ENCODE results near the gene TRIM38.
"Not testable (repeated sequence)": the region's sequence is repeated elsewhere in the genome, so short reads cannot be mapped to it uniquely, and the experiment has no call there.

TRIM38 gene

GRCh38 chr6:25962149-25963127, at the start of gene TRIM38:
Gene TRIM38, plus strand, starts transcription at chr6:25962802. Its CDS starts 3,721 bp downstream, at chr6:25966523.
- DNase-seq (ENCODE audit: low read depth) = peak; percentile 75

DNA sequence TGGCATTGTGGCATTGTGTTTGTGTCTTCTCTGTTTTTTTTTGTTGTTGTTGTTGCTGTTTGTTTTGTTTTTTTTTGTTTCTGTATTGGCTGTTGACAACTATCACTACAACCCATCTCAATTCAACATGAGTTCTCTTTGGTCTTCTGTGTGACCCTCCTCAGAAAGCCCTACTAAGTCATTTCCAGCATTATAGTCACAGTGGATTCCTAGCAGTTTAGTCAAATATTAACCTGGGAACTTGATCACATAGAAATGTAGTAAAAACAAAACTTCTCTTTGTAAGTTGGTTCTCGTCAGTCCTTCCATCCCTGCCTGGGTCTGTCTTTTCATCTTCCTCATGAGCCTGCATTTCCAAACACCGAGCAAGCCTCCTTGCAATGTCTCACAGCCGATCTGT, 48.9 kb upstream of the TRIM38 start:
- DNase-seq (ENCODE audit: low read depth) = no peak

- DNase-seq (ENCODE audit: low read depth) = no peak
These were observed 46.3 kb upstream of the TRIM38 start for GRCh38 chr6:25916330-25916729.

- DNase-seq (ENCODE audit: low read depth) = no peak
These were observed 45.7 kb upstream of the TRIM38 start for GRCh38 chr6:25916789-25917490.

DNA sequence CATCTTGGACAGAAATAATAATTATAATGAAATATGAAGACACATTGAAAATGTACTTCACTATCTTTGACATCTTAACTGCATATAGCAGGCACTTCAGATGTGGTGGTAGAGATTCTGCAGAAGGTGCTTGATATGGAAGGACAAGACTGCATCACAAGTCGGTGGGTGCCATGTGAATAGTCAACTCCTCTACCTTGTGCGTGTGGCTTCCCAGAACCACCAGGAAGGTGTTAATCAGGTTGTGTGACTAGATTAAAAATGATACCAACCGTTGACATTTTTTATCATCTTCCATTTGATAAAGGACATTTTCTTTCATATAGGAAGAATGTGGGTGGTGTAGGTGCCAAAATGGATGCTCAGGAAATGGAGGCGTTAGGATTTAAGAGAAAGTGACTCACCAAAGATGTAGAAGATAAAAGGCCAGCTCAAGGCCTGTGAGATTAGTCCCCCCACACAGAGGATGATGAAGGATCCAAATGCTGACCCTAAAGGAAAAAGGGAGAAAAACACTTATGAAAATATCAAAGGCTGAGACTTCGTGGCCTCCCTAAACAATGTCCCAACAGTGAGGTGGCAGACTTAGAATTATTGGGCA, 44.4 kb upstream of the TRIM38 start:
- no peak for DNase-seq (ENCODE audit: low read depth)

GRCh38 chr6:25919657-25920056, 42.9 kb upstream of the TRIM38 start:
- no peak for DNase-seq (ENCODE audit: low read depth)

DNA sequence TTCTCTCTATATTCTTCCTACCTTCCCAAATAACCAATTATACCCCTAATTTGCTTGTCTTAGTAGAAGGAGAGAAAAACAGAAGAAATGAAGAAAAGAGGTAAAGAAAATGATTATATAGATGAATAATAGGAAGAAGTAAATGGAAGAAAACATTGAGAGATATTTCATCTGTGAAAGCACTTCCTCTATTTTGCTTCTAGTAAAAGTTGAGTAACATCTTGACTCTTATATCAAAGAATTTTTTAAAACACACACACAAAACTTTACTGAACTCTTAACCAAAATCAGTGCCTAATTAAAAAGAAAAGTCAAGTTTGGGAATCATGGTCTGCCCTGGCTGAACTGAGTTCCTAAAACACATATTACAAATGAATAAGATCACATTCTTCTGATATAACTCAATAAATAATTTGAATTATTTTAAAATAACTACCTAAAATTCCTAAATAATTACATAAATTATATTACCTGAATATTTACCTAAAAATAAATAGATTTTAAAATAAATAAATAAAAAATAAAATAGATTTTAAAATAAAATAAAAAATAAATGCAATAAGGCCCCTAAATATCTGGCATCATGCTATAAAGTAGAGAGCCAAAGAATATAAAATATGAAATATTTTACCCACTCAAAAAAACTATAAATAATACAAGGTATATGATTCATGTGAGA, 40.9 kb upstream of the TRIM38 start:
- DNase-seq (ENCODE audit: low read depth) = no peak

DNA sequence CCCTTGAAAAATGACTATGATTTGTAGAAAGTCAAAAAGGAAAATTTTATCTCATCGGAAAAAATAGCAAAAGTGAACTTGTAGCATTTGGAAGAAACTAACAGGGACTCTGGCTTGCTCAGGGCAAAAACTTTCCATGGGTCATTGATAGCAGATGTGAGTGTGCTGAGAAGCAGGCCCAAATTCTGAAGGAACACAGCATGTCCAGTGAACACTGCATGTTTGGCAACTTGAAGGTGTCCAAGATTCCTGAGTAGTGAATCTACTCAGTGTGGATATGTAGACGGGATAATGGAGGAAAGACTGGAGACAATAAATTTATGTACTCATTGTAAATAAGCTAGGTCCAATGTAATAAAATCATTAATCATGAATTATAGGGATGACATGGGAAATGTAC, 40.3 kb upstream of the TRIM38 start:
- DNase-seq (ENCODE audit: low read depth) = no peak

GRCh38 chr6:25925876-25926275, 36.7 kb upstream of the TRIM38 start:
- no peak for DNase-seq (ENCODE audit: low read depth)

DNA sequence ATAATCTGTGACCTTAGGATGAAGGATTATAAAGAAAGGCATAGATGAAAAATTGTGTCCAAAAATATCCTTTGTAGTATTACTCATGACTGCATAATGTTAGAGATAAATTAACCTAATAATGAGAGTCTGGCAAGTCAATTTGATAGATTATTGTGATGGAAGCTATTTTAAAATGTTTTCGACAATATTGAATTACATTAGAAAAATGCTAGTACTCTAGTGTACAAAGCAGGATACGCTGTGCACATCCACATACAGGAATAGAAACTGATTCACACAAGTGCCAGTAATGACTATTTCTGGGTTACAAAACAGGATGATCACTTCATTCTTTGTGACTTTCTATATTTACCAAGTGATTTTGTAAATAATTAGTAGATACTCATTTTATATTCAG, 35.4 kb upstream of the TRIM38 start:
- no peak for DNase-seq (ENCODE audit: low read depth)

DNA sequence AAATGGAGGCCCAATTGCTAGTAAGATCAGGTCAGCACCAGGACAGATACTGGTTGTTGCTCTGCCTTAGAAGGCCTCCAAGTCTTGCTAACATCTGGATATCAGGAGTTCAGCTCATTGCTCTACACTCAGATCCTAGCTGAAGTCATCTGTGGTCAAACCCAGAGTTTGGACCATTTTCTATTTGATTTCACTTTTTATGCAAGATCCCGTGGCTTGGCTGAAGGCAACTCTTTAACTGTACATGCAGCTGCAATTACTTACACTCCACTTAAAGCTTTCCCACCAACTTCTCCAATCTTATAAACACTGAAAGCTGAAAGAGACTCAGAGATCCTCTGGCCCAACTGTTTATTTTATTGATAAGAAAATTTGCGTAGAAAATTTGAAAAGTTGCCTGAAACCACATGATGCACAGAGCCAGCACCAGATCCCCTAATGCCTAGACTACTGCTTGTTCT, 34.8 kb upstream of the TRIM38 start:
- no peak for DNase-seq (ENCODE audit: low read depth)

DNA sequence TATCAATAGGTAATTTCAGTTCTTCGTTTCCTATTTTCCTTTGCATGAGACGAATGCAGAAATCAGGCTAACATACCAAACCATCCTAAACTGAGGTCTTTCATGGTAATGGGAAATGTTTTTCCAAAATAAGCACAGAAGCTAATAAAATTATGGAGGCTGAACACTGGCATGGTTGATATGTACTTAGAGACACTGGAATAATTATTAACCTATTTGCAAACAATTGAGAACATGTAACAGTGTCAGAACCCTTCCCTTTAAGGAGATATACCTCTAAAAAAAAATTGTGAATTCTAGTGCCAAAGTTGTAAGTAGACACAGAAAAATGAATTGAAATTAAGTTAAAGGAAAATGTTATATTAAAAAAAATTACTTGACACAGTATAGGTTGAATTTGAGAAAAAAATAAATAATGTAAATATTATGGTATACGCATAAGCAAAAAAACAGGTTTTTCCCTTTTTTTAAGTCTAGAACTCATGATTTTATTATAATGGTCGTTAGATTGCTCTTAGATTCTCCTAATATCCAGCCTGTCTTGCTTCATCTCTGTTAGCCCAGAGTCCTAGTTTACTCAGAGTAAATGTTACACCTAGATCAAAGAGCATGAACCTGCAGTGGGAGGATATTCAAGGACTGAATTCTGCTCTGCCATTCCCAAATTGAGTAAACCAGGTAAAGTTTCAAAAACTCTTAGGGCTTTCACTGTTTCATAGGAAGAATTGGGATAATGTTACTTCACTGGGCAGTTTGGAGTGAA, 33.9 kb upstream of the TRIM38 start:
- no peak for DNase-seq (ENCODE audit: low read depth)

DNA sequence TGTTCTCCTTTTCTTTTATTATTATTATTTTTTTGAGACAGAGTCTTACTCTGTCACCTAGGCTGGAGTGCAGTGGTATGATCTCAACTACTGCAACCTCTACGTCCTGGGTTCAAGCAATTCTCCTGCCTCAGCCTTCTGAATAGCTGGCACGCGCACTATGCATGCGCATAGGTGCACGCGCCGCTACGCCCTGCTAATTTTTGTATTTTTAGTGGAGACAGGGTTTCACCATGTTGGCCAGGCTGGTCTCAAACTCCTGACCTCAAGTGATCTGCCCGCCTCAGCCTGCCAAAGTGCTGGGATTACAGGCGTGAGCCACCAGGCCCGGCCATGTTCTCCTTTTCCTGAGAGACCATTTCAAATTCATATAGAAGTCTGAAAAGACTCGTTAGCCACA, 32.8 kb upstream of the TRIM38 start:
- not testable (repeated sequence) for DNase-seq (ENCODE audit: low read depth)

DNA sequence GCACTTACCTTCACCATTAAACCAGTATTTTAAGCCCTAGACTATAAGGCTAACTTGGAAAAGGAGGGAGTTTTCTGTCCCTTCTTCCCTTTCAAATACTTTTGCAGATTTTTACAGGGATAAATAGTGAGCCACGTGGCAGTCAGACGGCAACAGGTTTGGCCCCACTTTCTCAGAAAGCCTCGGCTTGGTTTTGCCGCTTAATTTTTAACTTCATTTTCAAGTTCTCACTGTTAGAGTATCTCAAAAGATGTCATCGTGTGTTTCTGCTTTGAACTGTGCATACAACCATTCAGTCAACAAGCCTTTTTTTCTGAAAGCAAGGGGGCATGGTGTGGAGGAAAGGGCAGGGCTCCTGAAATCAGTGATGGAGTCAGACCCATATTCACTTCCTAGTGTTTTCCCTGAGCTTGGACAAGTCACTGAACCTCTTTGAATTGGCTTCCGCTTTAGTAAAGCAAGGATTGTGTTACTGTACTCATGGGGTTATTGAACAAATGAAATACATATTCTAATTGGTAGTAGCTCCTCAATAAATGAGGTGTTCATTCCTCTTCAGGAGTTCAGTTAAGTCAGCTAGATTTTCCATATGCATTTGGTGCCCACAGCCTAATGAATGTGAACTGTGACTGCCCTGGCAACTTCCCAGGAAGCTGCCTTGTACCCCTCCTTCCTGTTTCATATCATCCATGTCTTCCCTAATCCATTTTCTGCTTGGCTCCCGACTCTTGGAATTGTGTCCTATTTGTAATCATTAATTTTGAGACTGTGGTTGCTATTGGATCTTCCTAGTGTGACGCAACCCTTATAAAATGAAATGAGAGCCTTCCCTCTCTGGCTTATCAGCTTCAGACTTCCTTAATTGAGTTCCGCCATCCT, 31.8 kb upstream of the TRIM38 start, which contains the start of gene SLC17A2:
Gene SLC17A2, minus strand, starts transcription at position 160 of the 879 bp plus-strand sequence. CDS start 4,895 bp downstream, outside the sequence.
- no peak for DNase-seq (ENCODE audit: low read depth)

- no peak for DNase-seq (ENCODE audit: low read depth)
These were observed 31.2 kb upstream of the TRIM38 start for GRCh38 chr6:25931411-25931709.

DNA sequence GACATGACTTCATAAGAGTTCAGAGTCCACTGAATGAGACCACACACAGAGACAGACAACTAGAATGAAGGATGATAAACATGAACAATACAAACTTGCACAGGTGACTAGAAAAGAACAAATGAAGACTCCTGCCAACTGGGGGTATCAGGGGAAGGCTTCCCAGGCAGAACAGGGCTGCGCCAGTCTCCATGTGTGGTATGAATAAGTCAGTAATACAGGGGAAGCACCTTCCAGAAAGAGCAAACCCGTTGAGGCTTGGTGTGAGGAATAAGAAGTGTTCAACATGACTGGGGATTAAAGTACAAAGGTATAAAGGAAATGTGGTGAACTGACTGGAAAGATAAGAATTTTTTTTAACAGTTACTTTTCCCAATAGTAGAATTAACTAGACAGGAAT, 28.4 kb upstream of the TRIM38 start:
- no peak for DNase-seq (ENCODE audit: low read depth)

GRCh38 chr6:25934735-25935313, 27.8 kb upstream of the TRIM38 start:
- DNase-seq (ENCODE audit: low read depth) = no peak

- no peak for DNase-seq (ENCODE audit: low read depth)
These were observed 26.6 kb upstream of the TRIM38 start for GRCh38 chr6:25935953-25936352.

DNA sequence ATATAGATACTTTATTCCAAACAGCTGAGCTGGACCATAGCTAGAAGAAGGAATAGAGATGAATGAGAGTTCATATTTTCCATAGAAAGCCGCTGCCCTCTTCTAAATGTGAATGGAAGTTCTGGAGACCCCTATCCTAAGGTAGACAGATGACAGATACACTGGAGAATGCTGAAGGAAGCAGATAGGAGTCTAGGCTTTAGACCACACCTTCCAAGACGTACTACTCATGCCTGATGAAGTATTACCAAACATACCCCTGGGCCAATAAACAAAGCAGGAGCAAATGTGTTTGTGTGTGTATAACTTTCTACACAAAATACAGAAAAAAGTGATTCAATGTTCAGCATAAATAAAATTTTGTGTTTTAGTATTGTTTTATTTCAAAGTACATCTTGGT, 23.0 kb upstream of the TRIM38 start:
- no peak for DNase-seq (ENCODE audit: low read depth)

DNA sequence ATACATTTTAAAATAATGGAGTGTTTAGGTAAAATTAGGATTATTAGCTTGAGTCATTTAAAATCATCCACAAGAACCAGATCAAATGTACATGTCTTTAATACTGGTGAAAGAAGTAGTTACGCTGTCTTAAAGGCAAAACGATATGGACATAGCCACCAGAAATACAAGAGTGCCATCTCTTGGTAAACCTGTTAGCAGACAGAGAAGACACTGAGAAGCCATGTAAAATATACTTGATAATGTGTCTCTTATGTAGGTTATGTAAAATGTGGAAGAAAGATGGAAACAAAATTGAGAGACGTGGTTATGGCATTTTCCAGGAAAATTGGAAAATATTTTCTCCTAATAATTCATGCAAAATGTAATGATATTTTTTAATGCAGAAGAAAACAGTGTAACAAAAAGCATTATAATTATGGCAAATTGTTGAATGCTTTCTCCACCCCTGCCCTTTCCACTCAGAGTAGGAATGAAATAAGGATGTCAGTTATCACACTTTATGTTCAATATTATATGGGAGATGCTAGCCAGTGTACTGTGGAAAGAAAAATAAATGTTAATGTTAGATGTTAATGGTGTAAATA, 19.9 kb upstream of the TRIM38 start:
- no peak for DNase-seq (ENCODE audit: low read depth)
